GM12878 (cell line): ENCODE measurements around the gene NGFR. TPM values are rescaled to one million over a fixed set of nuclear protein-coding genes. Genes with fewer than 3 reads are reported as not detected.

Source experiments
- ATAC-seq: fragments of 200-7000 bp; cut with Tn5 transposase; 3 replicates; pipeline ENCODE4 v1.9.1; 2020; ENCODE audit warnings: mild to moderate bottlenecking, moderate library complexity
- BruUV-seq: library from RNA; stranded (reverse); fragments of 400-500 nt; replicated peaks from 2 replicates; lab custom pipeline; 2021; lab: Mats Ljungman, UMichigan
- CTCF ChIA-PET: fragments of 300-600 bp; sonication (Branson Sonifier 250); formaldehyde crosslinking; extraction: SDS; loops from one replicate; lab custom pipeline; 2021; ENCODE audit warnings: inconsistent platforms; lab: Yijun Ruan, JAX
- POLR2A ChIA-PET: fragments of 350-600 bp; formaldehyde crosslinking; extraction: SDS; loops from one replicate; lab custom pipeline; 2021; ENCODE audit warnings: inconsistent platforms; lab: Charles Lee
- RAD21 ChIA-PET: fragments of 300-600 bp; sonication (Branson Sonifier 250); formaldehyde crosslinking; loops from one replicate; lab custom pipeline; 2023; ENCODE audit warnings: antibody characterized with exemption; ENCODE audit not compliant: unreplicated experiment; lab: Charles Lee
- SMC1A ChIA-PET: fragments of 300-600 bp; sonication (Branson Sonifier 250); formaldehyde crosslinking; loops from one replicate; lab custom pipeline; 2023; ENCODE audit not compliant: unreplicated experiment, uncharacterized antibody; lab: Charles Lee
- DNase-seq: peaks from one replicate; pipeline ENCODE4 v3.0.0-alpha.2; 2011; ENCODE audit warnings: low read depth, low spot score
- FAIRE-seq: peaks from 3 replicates; lab custom pipeline; 2011; peaks lifted over from hg19 to GRCh38; lab: Jason Lieb, UNC
- H2AFZ ChIP-seq: 2 replicates; pipeline ENCODE4 v1.6.0; 2011; ENCODE audit warnings: low read depth, low read length, control low read depth; ENCODE audit not compliant: control insufficient read depth
- H3K27ac ChIP-seq: 2 replicates; pipeline ENCODE4 v1.5.1; 2011; ENCODE audit warnings: control low read depth; ENCODE audit not compliant: control insufficient read depth, insufficient read depth
- H3K27me3 ChIP-seq, 2 experiments: replicated peaks in 1 of 2; 2 replicates each; pipeline versions ENCODE4 v1.6.0 to v1.6.1; 2011; ENCODE audit warnings: low read length in 1 of 2; ENCODE audit not compliant: control insufficient read depth in 2 of 2, insufficient read depth in 2 of 2
- H3K36me3 ChIP-seq, 2 experiments: 2 replicates each; pipeline ENCODE4 v1.5.1; 2011; ENCODE audit warnings: low read length in 1 of 2; ENCODE audit not compliant: control insufficient read depth in 2 of 2, insufficient read depth in 2 of 2
- H3K4me1 ChIP-seq: 2 replicates; pipeline ENCODE4 v1.6.1; 2011; ENCODE audit warnings: mild to moderate bottlenecking, low read length, moderate library complexity, mixed read lengths; ENCODE audit not compliant: control insufficient read depth, insufficient read depth
- H3K4me2 ChIP-seq: 2 replicates; pipeline ENCODE4 v1.6.0; 2011; ENCODE audit warnings: control low read depth; ENCODE audit not compliant: control insufficient read depth, insufficient read depth
- H3K4me3 ChIP-seq: fragments of 200-600 bp; sonication (generic); 2 replicates; pipeline ENCODE4 v1.5.1; 2016
- H3K79me2 ChIP-seq: 2 replicates; pipeline ENCODE4 v1.6.0; 2011; ENCODE audit warnings: low read length; ENCODE audit not compliant: control insufficient read depth, insufficient read depth
- H3K9ac ChIP-seq: 2 replicates; pipeline ENCODE4 v1.8.0; 2011; ENCODE audit warnings: low read length, control low read depth, mixed read lengths; ENCODE audit not compliant: control insufficient read depth, insufficient read depth
- H3K9me3 ChIP-seq: replicated peaks from 3 replicates; pipeline ENCODE4 v1.5.1; 2011; ENCODE audit warnings: mild to moderate bottlenecking, low read length; ENCODE audit not compliant: control insufficient read depth, insufficient read depth
- H4K20me1 ChIP-seq: 2 replicates; pipeline ENCODE4 v1.6.0; 2011; ENCODE audit not compliant: control insufficient read depth, insufficient read depth
- EZH2 ChIP-seq: IDR thresholded peaks from 2 replicates; pipeline ENCODE4 v1.6.1; 2012; ENCODE audit warnings: low read depth, mild to moderate bottlenecking, control low read depth, inconsistent platforms, low read length, borderline replicate concordance; ENCODE audit not compliant: control insufficient read depth
- IRF4 ChIP-seq: IDR thresholded peaks from 2 replicates; pipeline ENCODE4 v1.6.1; 2011; ENCODE audit warnings: low read depth, low read length
- JUND ChIP-seq: IDR thresholded peaks from 2 replicates; pipeline ENCODE4 v1.6.1; 2012; ENCODE audit warnings: low read depth, mild to moderate bottlenecking, low read length, improper control_type of control experiment, moderate library complexity
- KAT2A ChIP-seq: conservative IDR thresholded peaks from 2 replicates; pipeline ENCODE4 v1.6.1; 2011; ENCODE audit warnings: low read depth, low read length; ENCODE audit not compliant: control insufficient read depth
- SMAD5 ChIP-seq: IDR thresholded peaks from 2 replicates; pipeline ENCODE4 v1.6.1; 2016; ENCODE audit warnings: antibody characterized with exemption, low read depth
- TCF7 ChIP-seq: IDR thresholded peaks from 2 replicates; pipeline ENCODE4 v1.6.1; 2014; ENCODE audit warnings: antibody characterized with exemption, borderline replicate concordance
- ZBED1 ChIP-seq: IDR thresholded peaks from 2 replicates; pipeline ENCODE4 v1.6.1; 2016; ENCODE audit warnings: borderline replicate concordance
- WGBS: methylation state at CpG from one replicate; pipeline ENCODE4 v1.1.6; 2016; ENCODE audit warnings: low lambda C conversion rate; ENCODE audit not compliant: insufficient replicate concordance, insufficient coverage; ENCODE audit errors: missing lambda C conversion rate; 5-methylcytosine and 5-hydroxymethylcytosine counted together
- in situ Hi-C: fragments of 300-500 bp; cut with MboI; formaldehyde crosslinking; loops from 9 replicates; pipeline ENCODE4 v1.14.3; 2018; ENCODE audit warnings: mixed read lengths
- intact Hi-C: fragments of 100-400 bp; cut with micrococcal nuclease; formaldehyde crosslinking; loops from one replicate; pipeline ENCODE4 v1.14.2; 2022; ENCODE audit not compliant: unreplicated experiment
- polyA plus RNA-seq, 11 experiments: library from polyadenylated mRNA; depleted of rRNA in 4 of 11; unstranded in 6 of 11; stranded (reverse) in 5 of 11; fragments of >200 nt; fragmentation: Nextera tagmentation in 4 of 11; fragmentation: Illumina TruSeq in 1 of 11; extraction: Ambion mirVana in 4 of 11; extraction: Trizol in 1 of 11; gene quantifications; 1 replicate in 1 of 11; 2 replicates in 10 of 11; pipeline versions ENCODE4 v1.2.1 to v1.2.3, GENCODE V29; 2011 to 2016; ENCODE audit warnings: inconsistent platforms in 2 of 11, missing spikeins in 2 of 11, low read depth in 1 of 11
- total RNA-seq, 4 experiments: library from RNA; depleted of rRNA in 3 of 4; stranded (reverse); fragments of >200 nt in 3 of 4; fragmentation: Illumina TruSeq in 1 of 4; extraction: Trizol in 1 of 4; gene quantifications; 2 replicates each; pipeline versions ENCODE4 v1.2.1 to v1.2.3, GENCODE V29; 2013 to 2021
- TF ChIP-seq, protein P1 (sequence below): IDR thresholded peaks from 2 replicates; pipeline ENCODE4 v1.6.1; 2011; ENCODE audit warnings: borderline replicate concordance, low read depth, mild to moderate bottlenecking, moderate library complexity, low read length; ENCODE audit not compliant: insufficient read depth, poor library complexity, severe bottlenecking
- TF ChIP-seq, protein P2 (sequence below): IDR thresholded peaks from 2 replicates; pipeline ENCODE4 v1.6.1; 2011; ENCODE audit warnings: low read depth, mild to moderate bottlenecking, low read length, moderate library complexity, borderline replicate concordance; ENCODE audit errors: extremely low read depth
- TF ChIP-seq, protein P3 (sequence below): fragments of 450-650 bp; IDR thresholded peaks from 2 replicates; pipeline ENCODE4 v1.6.1; 2017; ENCODE audit warnings: mild to moderate bottlenecking, moderate library complexity
- TF ChIP-seq, protein P4 (sequence below): fragments of 450-650 bp; formaldehyde crosslinking; IDR thresholded peaks from 2 replicates; pipeline ENCODE4 v1.5.0; 2022; ENCODE audit warnings: mild to moderate bottlenecking, missing genetic modification characterization

The NGFR gene
- total and polyA plus RNA-seq, 10 of the 15 experiments (the other 5 are each of a cell fraction or from before 2014, with no cell fraction given), result 0.05 to 0.28 (median 0.08) TPM; not detected in 1

DNA sequence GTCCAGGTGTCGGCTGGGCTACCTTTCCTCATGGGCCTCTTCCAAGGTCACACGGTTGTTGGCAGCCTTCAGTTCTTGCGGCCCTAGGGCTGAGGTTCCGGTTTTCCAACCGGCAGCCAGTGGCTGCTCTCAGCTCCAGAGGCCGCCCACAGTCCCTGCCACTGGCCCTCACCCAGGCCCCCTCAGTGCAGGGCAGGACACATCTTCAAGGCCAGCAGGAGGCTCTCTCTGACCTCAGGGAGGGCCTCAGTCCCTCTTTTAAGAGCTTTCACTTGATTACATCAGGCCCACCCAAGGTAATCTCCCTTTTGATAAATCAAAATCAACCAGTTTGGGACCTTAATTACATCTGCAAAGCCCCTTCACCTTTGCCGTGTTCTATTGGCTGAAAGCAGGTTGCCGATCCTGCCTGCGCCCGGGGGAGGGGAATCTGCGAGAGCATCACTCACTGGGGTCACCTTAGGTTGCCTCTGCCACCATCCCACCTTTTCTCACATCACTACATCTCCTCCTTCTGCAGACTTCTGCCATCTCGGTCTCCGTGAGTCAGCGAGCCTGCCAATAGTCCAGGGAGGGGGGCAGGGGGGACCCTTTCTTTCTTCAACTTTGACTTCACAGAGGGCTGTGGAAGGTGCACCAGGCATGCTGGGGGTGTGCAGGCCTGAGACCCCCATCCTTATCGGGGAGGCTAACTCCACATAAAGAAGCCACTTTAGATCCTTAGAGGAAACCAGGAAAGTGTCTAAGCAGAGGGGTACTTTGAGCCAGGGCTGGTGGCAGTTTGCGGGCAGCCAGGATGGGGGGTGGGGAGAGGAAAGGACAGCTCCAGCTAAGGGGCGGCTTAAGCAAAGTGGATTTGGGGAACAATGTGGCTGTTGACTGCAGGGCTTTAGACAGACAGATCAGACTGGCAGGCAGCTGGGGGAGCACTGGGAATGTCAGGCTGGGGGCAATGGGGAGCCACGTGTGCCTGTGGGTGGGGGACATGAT lies 51.7 kb downstream of the NGFR start:
- no peaks in the 10 kb centered on the region for H3K79me2 ChIP-seq
- no peak for DNase-seq
- H3K9me3 ChIP-seq, result peaks cover 7% of the 10 kb centered on the region; the same call in 1 of the 3 replicates
- intact Hi-C loops, result no loop called here
- no peak overlapping the region for H2AFZ ChIP-seq
- no peaks in the 10 kb centered on the region for H3K36me3 ChIP-seq
- ChIA-PET CTCF (interaction anchor here (0.8 to 2.7 kb wide), 3 partner anchors 9 to 108 kb away, joined by 3 to 11 read pairs (median 6); no protein-coding TSS in a partner anchor), SMC1A (no interaction called here), POLR2A (no interaction called here), RAD21 (interaction anchor here (1.2 kb wide), 1 partner anchor 10 kb away, joined by 3 read pairs; no protein-coding TSS in a partner anchor)
- H4K20me1 ChIP-seq, result no peaks in the 10 kb centered on the region
- no peak overlapping the region for H3K9ac ChIP-seq
- H3K4me3 ChIP-seq, result no peak overlapping the region
- H3K4me2 ChIP-seq, result no peak overlapping the region
- no peak for FAIRE-seq
- WGBS, result 61% methylated on average over 18 of the region's 18 CpGs
- no peaks in the 10 kb centered on the region for H3K4me1 ChIP-seq
- H3K27ac ChIP-seq, result no peak overlapping the region
- no TSS peak for BruUV-seq
- 0 out of 4 replicates have a peak, but pooled peaks cover 0 to 2% of the 10 kb centered on the region in 2 experiments for H3K27me3 ChIP-seq
- in situ Hi-C loops, result no loop called here
- no peak for ATAC-seq
- TF ChIP-seq SMAD5 (no peak), ZBED1 (no peak), KAT2A (no peak), TCF7 (no peak), IRF4 (no peak), JUND (no peak), EZH2 (no peak)
- TF ChIP-seq, protein P1, sequence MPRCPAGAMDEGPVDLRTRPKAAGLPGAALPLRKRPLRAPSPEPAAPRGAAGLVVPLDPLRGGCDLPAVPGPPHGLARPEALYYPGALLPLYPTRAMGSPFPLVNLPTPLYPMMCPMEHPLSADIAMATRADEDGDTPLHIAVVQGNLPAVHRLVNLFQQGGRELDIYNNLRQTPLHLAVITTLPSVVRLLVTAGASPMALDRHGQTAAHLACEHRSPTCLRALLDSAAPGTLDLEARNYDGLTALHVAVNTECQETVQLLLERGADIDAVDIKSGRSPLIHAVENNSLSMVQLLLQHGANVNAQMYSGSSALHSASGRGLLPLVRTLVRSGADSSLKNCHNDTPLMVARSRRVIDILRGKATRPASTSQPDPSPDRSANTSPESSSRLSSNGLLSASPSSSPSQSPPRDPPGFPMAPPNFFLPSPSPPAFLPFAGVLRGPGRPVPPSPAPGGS, result no peak
- TF ChIP-seq, protein P2, sequence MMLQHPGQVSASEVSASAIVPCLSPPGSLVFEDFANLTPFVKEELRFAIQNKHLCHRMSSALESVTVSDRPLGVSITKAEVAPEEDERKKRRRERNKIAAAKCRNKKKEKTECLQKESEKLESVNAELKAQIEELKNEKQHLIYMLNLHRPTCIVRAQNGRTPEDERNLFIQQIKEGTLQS, result no peak
- TF ChIP-seq, protein P3, sequence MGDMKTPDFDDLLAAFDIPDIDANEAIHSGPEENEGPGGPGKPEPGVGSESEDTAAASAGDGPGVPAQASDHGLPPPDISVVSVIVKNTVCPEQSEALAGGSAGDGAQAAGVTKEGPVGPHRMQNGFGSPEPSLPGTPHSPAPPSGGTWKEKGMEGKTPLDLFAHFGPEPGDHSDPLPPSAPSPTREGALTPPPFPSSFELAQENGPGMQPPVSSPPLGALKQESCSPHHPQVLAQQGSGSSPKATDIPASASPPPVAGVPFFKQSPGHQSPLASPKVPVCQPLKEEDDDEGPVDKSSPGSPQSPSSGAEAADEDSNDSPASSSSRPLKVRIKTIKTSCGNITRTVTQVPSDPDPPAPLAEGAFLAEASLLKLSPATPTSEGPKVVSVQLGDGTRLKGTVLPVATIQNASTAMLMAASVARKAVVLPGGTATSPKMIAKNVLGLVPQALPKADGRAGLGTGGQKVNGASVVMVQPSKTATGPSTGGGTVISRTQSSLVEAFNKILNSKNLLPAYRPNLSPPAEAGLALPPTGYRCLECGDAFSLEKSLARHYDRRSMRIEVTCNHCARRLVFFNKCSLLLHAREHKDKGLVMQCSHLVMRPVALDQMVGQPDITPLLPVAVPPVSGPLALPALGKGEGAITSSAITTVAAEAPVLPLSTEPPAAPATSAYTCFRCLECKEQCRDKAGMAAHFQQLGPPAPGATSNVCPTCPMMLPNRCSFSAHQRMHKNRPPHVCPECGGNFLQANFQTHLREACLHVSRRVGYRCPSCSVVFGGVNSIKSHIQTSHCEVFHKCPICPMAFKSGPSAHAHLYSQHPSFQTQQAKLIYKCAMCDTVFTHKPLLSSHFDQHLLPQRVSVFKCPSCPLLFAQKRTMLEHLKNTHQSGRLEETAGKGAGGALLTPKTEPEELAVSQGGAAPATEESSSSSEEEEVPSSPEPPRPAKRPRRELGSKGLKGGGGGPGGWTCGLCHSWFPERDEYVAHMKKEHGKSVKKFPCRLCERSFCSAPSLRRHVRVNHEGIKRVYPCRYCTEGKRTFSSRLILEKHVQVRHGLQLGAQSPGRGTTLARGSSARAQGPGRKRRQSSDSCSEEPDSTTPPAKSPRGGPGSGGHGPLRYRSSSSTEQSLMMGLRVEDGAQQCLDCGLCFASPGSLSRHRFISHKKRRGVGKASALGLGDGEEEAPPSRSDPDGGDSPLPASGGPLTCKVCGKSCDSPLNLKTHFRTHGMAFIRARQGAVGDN, result no peak
- TF ChIP-seq, protein P4, sequence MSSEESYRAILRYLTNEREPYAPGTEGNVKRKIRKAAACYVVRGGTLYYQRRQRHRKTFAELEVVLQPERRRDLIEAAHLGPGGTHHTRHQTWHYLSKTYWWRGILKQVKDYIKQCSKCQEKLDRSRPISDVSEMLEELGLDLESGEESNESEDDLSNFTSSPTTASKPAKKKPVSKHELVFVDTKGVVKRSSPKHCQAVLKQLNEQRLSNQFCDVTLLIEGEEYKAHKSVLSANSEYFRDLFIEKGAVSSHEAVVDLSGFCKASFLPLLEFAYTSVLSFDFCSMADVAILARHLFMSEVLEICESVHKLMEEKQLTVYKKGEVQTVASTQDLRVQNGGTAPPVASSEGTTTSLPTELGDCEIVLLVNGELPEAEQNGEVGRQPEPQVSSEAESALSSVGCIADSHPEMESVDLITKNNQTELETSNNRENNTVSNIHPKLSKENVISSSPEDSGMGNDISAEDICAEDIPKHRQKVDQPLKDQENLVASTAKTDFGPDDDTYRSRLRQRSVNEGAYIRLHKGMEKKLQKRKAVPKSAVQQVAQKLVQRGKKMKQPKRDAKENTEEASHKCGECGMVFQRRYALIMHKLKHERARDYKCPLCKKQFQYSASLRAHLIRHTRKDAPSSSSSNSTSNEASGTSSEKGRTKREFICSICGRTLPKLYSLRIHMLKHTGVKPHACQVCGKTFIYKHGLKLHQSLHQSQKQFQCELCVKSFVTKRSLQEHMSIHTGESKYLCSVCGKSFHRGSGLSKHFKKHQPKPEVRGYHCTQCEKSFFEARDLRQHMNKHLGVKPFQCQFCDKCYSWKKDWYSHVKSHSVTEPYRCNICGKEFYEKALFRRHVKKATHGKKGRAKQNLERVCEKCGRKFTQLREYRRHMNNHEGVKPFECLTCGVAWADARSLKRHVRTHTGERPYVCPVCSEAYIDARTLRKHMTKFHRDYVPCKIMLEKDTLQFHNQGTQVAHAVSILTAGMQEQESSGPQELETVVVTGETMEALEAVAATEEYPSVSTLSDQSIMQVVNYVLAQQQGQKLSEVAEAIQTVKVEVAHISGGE (CRISPR knock-in tag), result no peak
